ENCODE data around the gene EFTUD2. TPM values are rescaled to one million over a fixed set of nuclear protein-coding genes. Genes with fewer than 3 reads are reported as not detected.

Gene EFTUD2
- total RNA-seq, 4 donors from 2014 or later: 37.4 to 136 (median 65.4) TPM

DNA sequence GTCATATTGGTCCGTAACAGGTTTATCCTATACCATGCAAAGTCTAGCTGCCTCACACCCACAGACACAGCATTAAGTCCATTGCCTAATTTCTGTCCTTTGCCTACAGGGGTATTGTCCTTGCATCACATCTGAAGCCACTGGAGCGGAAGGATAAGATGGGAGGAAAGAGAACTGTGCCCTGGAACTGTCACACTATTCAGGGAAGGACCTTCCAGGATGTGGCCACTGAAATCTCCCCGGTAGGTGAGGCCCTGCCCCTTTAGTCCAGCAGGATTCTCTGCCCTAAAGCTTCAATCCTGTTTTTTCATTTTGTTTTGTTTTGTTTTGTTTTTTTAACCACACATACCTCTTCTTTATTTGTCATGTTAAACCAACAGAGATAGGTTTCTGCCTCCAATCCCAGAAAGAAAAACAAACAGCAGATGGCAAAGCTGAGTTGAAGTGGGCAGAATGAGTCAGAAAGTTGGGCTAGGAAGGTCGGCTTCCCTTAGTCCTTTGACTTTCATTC is 2.2 kb upstream of the EFTUD2 start:
- Histone ChIP-seq H3K27me3 (no peaks in the 10 kb centered on the region), H3K9me3 (no peaks in the 10 kb centered on the region), H3K4me3 (no peak overlapping the region), H3K36me3 (no peaks in the 10 kb centered on the region), H3K27ac (peak overlapping the region in 1 of 4 donors; percentile 23), H3K4me1 (peaks cover 15 to 37% (median 31%) of the 10 kb centered on the region in 4 donors)
- intact Hi-C loops (cut with DNase I; ENCODE audit: low total_unique reads): no loop called here
- no peak for TF ChIP-seq EP300 (IDR thresholded peaks at IDR 0.05; ENCODE audit: low read depth)
- TF ChIP-seq, protein P1, sequence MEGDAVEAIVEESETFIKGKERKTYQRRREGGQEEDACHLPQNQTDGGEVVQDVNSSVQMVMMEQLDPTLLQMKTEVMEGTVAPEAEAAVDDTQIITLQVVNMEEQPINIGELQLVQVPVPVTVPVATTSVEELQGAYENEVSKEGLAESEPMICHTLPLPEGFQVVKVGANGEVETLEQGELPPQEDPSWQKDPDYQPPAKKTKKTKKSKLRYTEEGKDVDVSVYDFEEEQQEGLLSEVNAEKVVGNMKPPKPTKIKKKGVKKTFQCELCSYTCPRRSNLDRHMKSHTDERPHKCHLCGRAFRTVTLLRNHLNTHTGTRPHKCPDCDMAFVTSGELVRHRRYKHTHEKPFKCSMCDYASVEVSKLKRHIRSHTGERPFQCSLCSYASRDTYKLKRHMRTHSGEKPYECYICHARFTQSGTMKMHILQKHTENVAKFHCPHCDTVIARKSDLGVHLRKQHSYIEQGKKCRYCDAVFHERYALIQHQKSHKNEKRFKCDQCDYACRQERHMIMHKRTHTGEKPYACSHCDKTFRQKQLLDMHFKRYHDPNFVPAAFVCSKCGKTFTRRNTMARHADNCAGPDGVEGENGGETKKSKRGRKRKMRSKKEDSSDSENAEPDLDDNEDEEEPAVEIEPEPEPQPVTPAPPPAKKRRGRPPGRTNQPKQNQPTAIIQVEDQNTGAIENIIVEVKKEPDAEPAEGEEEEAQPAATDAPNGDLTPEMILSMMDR (IDR thresholded peaks at IDR 0.05): no peak
- TF ChIP-seq POLR2A (IDR thresholded peaks at IDR 0.05): no peak
- no peak for TF ChIP-seq POLR2AphosphoS5 (IDR thresholded peaks at IDR 0.05)
- no peak for DNase-seq
- in situ Hi-C loops (cut with MboI; ENCODE audit: low pct_ligation_motif_present in 1 of 4, low pct_unique_long_range_greater_than_20kb in 1 of 4, low sequenced_read_pairs in 3 of 4): no loop called here
- 56 to 78% methylated on average over 2 to 4 of the region's 4 CpGs for WGBS, 2 donors (ENCODE audit: low coverage in 1 of 2)

DNA sequence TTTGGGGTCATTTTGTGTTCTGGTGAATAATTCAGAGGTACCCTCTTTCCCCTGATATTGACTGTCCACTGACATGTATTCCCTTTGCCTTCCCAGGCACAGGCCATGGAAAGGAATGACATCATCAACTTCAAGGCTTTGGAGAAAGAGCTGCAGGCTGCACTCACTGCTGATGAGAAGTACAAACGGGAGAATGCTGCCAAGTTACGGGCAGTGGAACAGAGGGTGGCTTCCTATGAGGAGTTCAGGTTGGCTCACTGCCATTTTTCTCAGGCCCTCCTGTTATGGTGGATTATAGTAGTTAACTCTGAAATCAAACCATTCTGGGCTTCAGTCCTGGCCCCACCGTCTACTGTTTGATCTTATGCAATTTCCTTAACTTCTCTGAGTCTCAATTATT is 1.6 kb upstream of the EFTUD2 start:
- intact Hi-C loops (cut with DNase I; ENCODE audit: low total_unique reads): no loop called here
- Histone ChIP-seq H3K27ac (peak overlapping the region in 2 of 4 donors; percentile 23 to 92), H3K9me3 (no peaks in the 10 kb centered on the region), H3K4me3 (no peak overlapping the region), H3K36me3 (no peaks in the 10 kb centered on the region), H3K4me1 (peaks cover 13 to 33% (median 29%) of the 10 kb centered on the region in 4 donors), H3K27me3 (no peaks in the 10 kb centered on the region)
- TF ChIP-seq POLR2A (IDR thresholded peaks at IDR 0.05) (no peak), POLR2AphosphoS5 (IDR thresholded peaks at IDR 0.05) (no peak), EP300 (IDR thresholded peaks at IDR 0.05; ENCODE audit: low read depth) (no peak)
- TF ChIP-seq, protein P1 (IDR thresholded peaks at IDR 0.05): no peak
- DNase-seq: no peak
- 37 to 71% methylated on average over 1 to 3 of the region's 3 CpGs for WGBS, 2 donors (ENCODE audit: low coverage in 1 of 2)
- in situ Hi-C loops (cut with MboI; ENCODE audit: low pct_ligation_motif_present in 1 of 4, low pct_unique_long_range_greater_than_20kb in 1 of 4, low sequenced_read_pairs in 3 of 4): no loop called here

DNA sequence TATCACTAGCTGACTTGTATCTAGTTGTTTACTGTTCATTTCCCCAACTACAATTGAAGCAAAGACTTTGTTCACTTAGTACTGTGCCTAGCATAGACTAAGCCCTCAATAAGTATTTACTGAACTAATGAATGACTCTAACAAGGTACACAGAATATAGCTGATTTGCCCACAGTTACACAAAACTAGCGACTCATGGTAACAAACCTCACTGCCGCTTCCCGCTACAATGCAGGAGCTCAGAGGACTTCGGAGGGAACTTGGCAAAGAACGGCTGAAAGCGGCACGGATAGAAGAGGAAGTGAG is 524 bp downstream of the EFTUD2 start:
- Histone ChIP-seq H3K27ac (peak overlapping the region; percentile 86 to 93 (median 90)), H3K4me1 (peaks cover 10 to 28% (median 20%) of the 10 kb centered on the region in 4 donors), H3K27me3 (no peaks in the 10 kb centered on the region), H3K4me3 (peak overlapping the region; percentile 33 to 88 (median 64)), H3K36me3 (peaks cover 0 to 7% (median 3%) of the 10 kb centered on the region in 4 donors), H3K9me3 (no peaks in the 10 kb centered on the region)
- in situ Hi-C loops (cut with MboI; ENCODE audit: low pct_ligation_motif_present in 1 of 4, low pct_unique_long_range_greater_than_20kb in 1 of 4, low sequenced_read_pairs in 3 of 4): no loop called here
- intact Hi-C loops (cut with DNase I; ENCODE audit: low total_unique reads): no loop called here
- TF ChIP-seq POLR2AphosphoS5 (IDR thresholded peaks at IDR 0.05): no peak
- TF ChIP-seq POLR2A (IDR thresholded peaks at IDR 0.05): no peak
- TF ChIP-seq, protein P1 (IDR thresholded peaks at IDR 0.05): no peak
- TF ChIP-seq EP300 (IDR thresholded peaks at IDR 0.05; ENCODE audit: low read depth): no peak
- whole genome bisulfite sequencing, 2 donors (ENCODE audit: low coverage in 1 of 2): 0 to 2% methylated on average over 4 to 7 of the region's 7 CpGs
- no peak for DNase-seq

DNA sequence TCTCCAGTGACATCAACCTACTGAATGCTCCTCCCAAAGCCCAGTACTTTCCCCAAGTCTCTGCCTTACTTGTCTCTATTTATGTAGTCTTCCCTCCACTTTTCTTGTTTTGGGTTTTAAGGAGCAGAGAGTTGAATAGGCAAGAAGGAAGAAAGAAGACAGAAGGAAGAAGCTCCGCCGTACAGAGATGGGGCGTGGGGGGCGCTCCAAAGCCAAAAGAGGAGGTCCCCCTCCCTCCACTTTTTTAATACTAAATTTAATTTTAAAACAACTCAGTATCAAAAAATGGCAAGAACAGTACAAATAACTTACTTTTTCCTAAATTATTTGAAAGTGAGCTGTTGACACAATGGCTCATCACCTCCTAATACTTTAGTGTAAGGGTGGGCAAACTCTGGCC is 4.6 kb downstream of the EFTUD2 start:
- H3K36me3 ChIP-seq: peaks cover 0 to 26% (median 9%) of the 10 kb centered on the region in 4 donors
- intact Hi-C loops (cut with DNase I; ENCODE audit: low total_unique reads): no loop called here
- in situ Hi-C loops (cut with MboI; ENCODE audit: low pct_ligation_motif_present in 1 of 4, low pct_unique_long_range_greater_than_20kb in 1 of 4, low sequenced_read_pairs in 3 of 4): no loop called here

More for the DNA sequence above, 4.6 kb downstream of the EFTUD2 start:
- H3K27ac ChIP-seq: no peak overlapping the region
- no peak for DNase-seq
- no peak overlapping the region for H3K4me3 ChIP-seq
- 96 to 100% methylated on average over 4 of the region's 4 CpGs for WGBS, 2 donors (ENCODE audit: low coverage in 1 of 2)
- H3K27me3 ChIP-seq: no peaks in the 10 kb centered on the region
- peaks cover 8 to 17% (median 13%) of the 10 kb centered on the region in 4 donors for H3K4me1 ChIP-seq
- no peaks in the 10 kb centered on the region for H3K9me3 ChIP-seq
- TF ChIP-seq, protein P1 (IDR thresholded peaks at IDR 0.05): no peak
- TF ChIP-seq POLR2AphosphoS5 (IDR thresholded peaks at IDR 0.05) (no peak), POLR2A (IDR thresholded peaks at IDR 0.05) (no peak), EP300 (IDR thresholded peaks at IDR 0.05; ENCODE audit: low read depth) (no peak)
